Fibroblast of skin of left biceps (primary cell): ENCODE data around the gene KCTD16.

Source experiments
- DNase-seq, 2 experiments: peaks; one replicate each; pipeline ENCODE4 v3.0.0-alpha.2; 2013; ENCODE audit warnings: low read depth in 2 of 2

The KCTD16 gene

GRCh38 chr5:144166696-144167095 lies 4.0 kb upstream of the KCTD16 start:
- no peak for DNase-seq

- no peak for DNase-seq
Observed at GRCh38 chr5:144167998-144168397, 2.7 kb upstream of the KCTD16 start.

DNA sequence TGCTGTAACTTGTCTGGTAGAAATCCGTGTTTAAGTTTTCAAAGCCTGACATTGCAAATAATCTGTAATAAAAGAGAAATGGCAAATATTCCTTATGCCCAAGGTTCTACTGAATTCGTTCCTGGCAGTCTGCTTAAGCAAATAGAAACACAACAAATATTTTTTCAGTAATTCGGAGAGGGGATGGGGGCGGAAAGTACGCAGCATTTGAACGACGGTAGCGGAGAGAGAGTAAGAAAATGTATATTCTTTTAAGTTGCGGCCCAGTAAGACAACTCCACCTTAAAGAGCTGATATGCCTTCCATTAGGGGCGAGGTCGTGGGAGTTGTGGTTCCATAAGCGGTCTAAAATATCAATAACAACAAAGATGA lies 783 bp upstream of the KCTD16 start:
- no peak for DNase-seq

GRCh38 chr5:144173766-144174165 lies 3.1 kb downstream of the KCTD16 start:
- DNase-seq, result no peak

- peak in 1 of 2 experiments; percentile 49 for DNase-seq
Observed at GRCh38 chr5:144177548-144177947, 6.9 kb downstream of the KCTD16 start.

DNA sequence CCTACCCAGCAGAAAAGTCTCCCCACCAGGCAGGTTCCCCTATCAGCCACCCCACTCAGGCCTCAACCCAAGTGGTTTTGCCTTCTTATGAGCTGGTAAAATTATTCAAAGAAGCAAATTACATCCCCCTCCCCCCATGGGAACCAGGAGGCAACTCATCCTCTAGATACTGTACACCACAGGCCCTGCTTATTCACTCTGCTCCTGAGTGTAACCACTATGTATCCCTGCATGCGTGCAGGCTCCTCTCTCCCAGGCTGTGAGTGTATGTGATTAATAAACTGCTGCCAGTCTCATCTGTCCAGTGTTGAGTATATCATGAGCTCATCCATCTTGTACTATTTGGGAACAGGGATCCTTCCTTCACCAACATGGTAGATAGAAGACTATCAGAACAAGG lies 8.6 kb downstream of the KCTD16 start:
- no peak for DNase-seq

GRCh38 chr5:144183254-144183889 lies 12.7 kb downstream of the KCTD16 start:
- DNase-seq, result no peak

- peak; percentile 97 to 98 for DNase-seq
Observed at GRCh38 chr5:144187699-144188294, 17.1 kb downstream of the KCTD16 start.

GRCh38 chr5:144189800-144190429 lies 19.2 kb downstream of the KCTD16 start:
- no peak for DNase-seq

DNA sequence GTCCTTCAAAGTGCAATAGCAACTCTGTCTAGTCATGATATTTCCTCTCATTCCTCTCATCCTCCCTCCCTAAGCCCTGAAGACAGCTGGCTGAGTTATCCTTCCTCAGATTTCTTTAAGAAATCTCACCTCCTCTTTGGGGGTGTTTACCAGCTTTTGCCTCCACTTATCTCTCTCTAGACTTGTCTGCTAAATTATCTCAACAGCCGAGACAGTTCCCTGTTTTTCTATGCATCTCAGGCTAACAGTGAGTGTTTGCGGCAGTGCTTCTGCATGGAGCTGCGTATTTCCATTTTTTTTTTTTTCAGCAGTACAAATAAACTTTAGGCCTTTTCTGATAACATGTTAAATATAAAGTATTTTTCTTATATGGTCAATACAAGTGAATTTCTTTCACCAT lies 20.9 kb downstream of the KCTD16 start:
- no peak for DNase-seq

DNA sequence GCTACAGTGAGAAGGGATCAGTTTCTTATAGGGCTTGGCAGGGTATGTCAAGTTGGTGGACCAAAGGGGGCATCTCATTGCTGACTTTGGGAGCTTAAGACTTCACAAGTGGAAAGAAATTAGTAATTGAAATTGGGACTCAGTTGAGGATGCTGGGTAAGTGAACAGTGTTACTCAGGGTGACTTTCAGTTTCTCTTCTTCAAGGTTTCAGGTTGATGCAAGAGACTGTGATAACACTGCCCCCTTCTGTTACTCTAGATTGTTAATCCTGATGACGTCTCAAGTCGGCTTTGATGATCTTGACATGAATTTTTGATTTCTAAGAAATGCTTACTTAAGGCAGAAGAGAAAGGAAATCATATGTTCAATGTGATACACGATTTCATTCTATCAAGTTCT lies 21.3 kb downstream of the KCTD16 start:
- peak in 1 of 2 experiments; percentile 36 for DNase-seq

GRCh38 chr5:144192661-144193060 lies 22.0 kb downstream of the KCTD16 start:
- no peak for DNase-seq

GRCh38 chr5:144194144-144194543 lies 23.5 kb downstream of the KCTD16 start:
- no peak for DNase-seq

DNA sequence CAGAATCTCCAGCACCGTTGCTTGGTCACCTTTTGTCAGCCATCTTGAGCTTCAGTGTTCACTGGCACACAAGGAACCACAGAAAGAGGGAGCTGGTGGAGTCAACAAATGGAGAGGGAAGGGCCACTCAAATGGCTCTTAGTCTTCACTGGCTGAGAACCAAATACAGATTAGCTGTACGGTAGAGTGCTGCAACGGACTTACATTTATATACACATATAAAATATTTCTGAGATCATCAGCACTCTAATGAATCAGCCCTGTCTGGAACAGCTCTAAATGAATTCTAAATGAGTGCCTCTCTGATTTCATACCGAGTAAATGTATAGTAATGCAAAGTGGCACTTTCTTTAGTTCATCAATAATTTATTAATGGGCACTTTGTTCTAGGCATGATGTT lies 24.8 kb downstream of the KCTD16 start:
- DNase-seq, result no peak

- DNase-seq, result no peak
Observed at GRCh38 chr5:144196612-144197011, 25.9 kb downstream of the KCTD16 start.

GRCh38 chr5:144198386-144198785 lies 27.7 kb downstream of the KCTD16 start:
- DNase-seq, result no peak

GRCh38 chr5:144201588-144201987 lies 30.9 kb downstream of the KCTD16 start:
- DNase-seq, result no peak

DNA sequence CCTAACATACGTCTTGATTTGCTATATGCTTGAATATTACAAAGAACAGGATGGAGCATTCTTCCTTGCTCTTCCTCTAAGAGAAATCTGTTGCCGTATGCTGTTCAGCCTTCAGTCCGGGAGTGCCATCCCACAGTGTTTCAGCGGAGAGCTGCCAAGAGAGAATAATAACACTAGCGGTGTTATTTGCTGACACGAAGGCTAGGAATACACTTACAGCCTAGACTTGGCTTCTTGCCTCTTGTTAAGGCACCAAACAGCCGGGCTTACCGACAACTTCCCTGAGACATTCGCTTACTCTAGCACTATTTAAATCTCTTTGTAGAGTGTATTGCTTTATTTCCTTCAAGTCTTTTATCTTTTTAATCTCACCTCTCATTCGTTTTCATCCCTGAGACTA lies 31.4 kb downstream of the KCTD16 start:
- no peak for DNase-seq

DNA sequence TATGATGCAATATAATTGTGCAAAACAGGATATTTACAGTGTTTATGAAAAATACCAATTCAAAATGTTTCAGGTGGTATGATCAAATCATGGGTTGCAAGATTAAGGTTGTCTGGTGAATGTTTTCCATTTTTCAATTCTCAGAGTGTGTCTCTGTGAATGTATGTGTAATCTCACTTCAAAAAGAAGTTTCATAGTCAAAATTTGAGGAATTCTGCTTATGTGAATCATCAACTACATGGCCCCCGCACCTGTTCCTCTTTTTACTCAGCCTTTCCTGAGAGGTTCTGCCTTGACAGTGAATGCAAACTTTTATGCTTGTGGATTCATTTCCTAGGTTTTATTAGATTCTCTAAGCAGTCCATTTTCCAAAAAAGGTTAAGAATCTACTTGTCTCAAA lies 32.1 kb downstream of the KCTD16 start:
- DNase-seq, result no peak

GRCh38 chr5:144203750-144204596 lies 33.3 kb downstream of the KCTD16 start:
- no peak for DNase-seq

GRCh38 chr5:144205141-144205551 lies 34.5 kb downstream of the KCTD16 start:
- no peak for DNase-seq

DNA sequence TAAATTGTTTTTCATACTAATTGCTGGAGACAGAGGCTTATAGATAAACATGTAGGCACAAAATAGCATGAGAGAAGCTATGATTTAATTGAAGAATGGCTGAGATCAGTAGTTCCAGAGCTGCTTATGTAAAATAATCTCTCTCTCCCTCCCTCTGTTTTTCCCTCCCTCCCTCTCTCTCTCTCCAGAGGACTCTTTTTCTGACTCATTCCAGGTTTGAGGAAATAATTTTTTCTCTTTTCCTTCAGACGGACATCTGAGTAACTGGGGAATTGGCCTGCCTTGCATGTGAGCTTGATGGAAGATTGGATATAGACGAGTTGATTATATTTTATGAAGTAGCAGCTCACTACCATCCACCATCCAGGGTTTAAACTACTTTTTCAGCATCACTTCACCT lies 35.5 kb downstream of the KCTD16 start:
- DNase-seq, result no peak
